ENCODE results near the gene GDF2. TPM values are rescaled to one million over a fixed set of nuclear protein-coding genes. Genes with fewer than 3 reads are reported as not detected.

GDF2 gene
- total RNA-seq, 1 donor from 2014 or later, result not detected

- no peak overlapping the region for H3K4me3 Mint-ChIP-seq (ENCODE audit: unreplicated experiment)
- no peaks in the 10 kb centered on the region for H3K36me3 Mint-ChIP-seq (ENCODE audit: unreplicated experiment)
- DNase-seq, result peak; percentile 88
- H3K9me3 Mint-ChIP-seq (ENCODE audit: unreplicated experiment), result no peaks in the 10 kb centered on the region
- peak; percentile 99 for TF ChIP-seq CTCF (IDR thresholded peaks at IDR 0.05; ENCODE audit: partially characterized antibody, unreplicated experiment)
- H3K27me3 Mint-ChIP-seq (ENCODE audit: unreplicated experiment), result peaks cover 15% of the 10 kb centered on the region
- H3K4me1 Mint-ChIP-seq (ENCODE audit: low read depth, unreplicated experiment), result peaks cover under 1% of the 10 kb centered on the region
- no peak overlapping the region for H3K27ac Mint-ChIP-seq (ENCODE audit: unreplicated experiment)
These were observed 18.4 kb downstream of the GDF2 start for GRCh38 chr10:47340608-47341170.

GRCh38 chr10:47344996-47345870 lies 23.0 kb downstream of the GDF2 start:
- H3K27ac Mint-ChIP-seq (ENCODE audit: unreplicated experiment), result peak overlapping the region; percentile 62
- peaks cover 12% of the 10 kb centered on the region for H3K27me3 Mint-ChIP-seq (ENCODE audit: unreplicated experiment)
- TF ChIP-seq CTCF (IDR thresholded peaks at IDR 0.05; ENCODE audit: partially characterized antibody, unreplicated experiment), result no peak
- no peak for DNase-seq
- H3K4me3 Mint-ChIP-seq (ENCODE audit: unreplicated experiment), result no peak overlapping the region
- H3K4me1 Mint-ChIP-seq (ENCODE audit: low read depth, unreplicated experiment), result peaks cover 11% of the 10 kb centered on the region
- peaks cover 7% of the 10 kb centered on the region for H3K9me3 Mint-ChIP-seq (ENCODE audit: unreplicated experiment)
- H3K36me3 Mint-ChIP-seq (ENCODE audit: unreplicated experiment), result no peaks in the 10 kb centered on the region

- peaks cover 11% of the 10 kb centered on the region for H3K4me1 Mint-ChIP-seq (ENCODE audit: low read depth, unreplicated experiment)
- DNase-seq, result no peak
- H3K9me3 Mint-ChIP-seq (ENCODE audit: unreplicated experiment), result peaks cover 7% of the 10 kb centered on the region
These were observed 24.5 kb downstream of the GDF2 start for GRCh38 chr10:47346581-47347302.

GRCh38 chr10:47347303-47347675 lies 25.0 kb downstream of the GDF2 start:
- Mint-ChIP-seq H3K4me1 (ENCODE audit: low read depth, unreplicated experiment) (peaks cover 11% of the 10 kb centered on the region), H3K36me3 (ENCODE audit: unreplicated experiment) (no peaks in the 10 kb centered on the region), H3K9me3 (ENCODE audit: unreplicated experiment) (peaks cover 7% of the 10 kb centered on the region), H3K4me3 (ENCODE audit: unreplicated experiment) (no peak overlapping the region), H3K27ac (ENCODE audit: unreplicated experiment) (no peak overlapping the region), H3K27me3 (ENCODE audit: unreplicated experiment) (peaks cover 10% of the 10 kb centered on the region)
- no peak for DNase-seq
- TF ChIP-seq CTCF (IDR thresholded peaks at IDR 0.05; ENCODE audit: partially characterized antibody, unreplicated experiment), result no peak

More at GRCh38 chr10:47346581-47347302, 24.5 kb downstream of the GDF2 start:
- H3K27me3 Mint-ChIP-seq (ENCODE audit: unreplicated experiment), result peaks cover 10% of the 10 kb centered on the region
- H3K36me3 Mint-ChIP-seq (ENCODE audit: unreplicated experiment), result no peaks in the 10 kb centered on the region
- H3K27ac Mint-ChIP-seq (ENCODE audit: unreplicated experiment), result no peak overlapping the region
- no peak overlapping the region for H3K4me3 Mint-ChIP-seq (ENCODE audit: unreplicated experiment)
- no peak for TF ChIP-seq CTCF (IDR thresholded peaks at IDR 0.05; ENCODE audit: partially characterized antibody, unreplicated experiment)

Measured in glutamatergic neuron (in vitro differentiated cells).